ENCODE results near the gene BANF2.

- TF ChIP-seq ARNT (IDR thresholded peaks at IDR 0.05) = no peak
- TF ChIP-seq L3MBTL2 (conservative IDR thresholded peaks at IDR 0.05) = no peak
Observed at GRCh38 chr20:17705916-17706315, 6.2 kb downstream of the BANF2 start.
